Endodermal cell (in vitro differentiated cells): ENCODE results near the gene CDK5R1. TPM values are rescaled to one million over a fixed set of nuclear protein-coding genes. Genes with fewer than 3 reads are reported as not detected.

Source experiments
- DNase-seq: peaks from one replicate; pipeline ENCODE4 v3.0.0-alpha.2; 2017
- H3K27ac ChIP-seq: 2 replicates; pipeline ENCODE4 v1.5.1; 2013; ENCODE audit warnings: mild to moderate bottlenecking, low read depth, low read length, moderate library complexity
- H3K27me3 ChIP-seq: 2 replicates; pipeline ENCODE4 v1.6.1; 2013; ENCODE audit warnings: mild to moderate bottlenecking, low read length, moderate library complexity; ENCODE audit not compliant: insufficient read depth, control insufficient read depth, poor library complexity, severe bottlenecking
- H3K36me3 ChIP-seq: 2 replicates; pipeline ENCODE4 v1.7.0; 2013; ENCODE audit warnings: mild to moderate bottlenecking, low read length, moderate library complexity; ENCODE audit not compliant: control insufficient read depth, insufficient read depth
- H3K4me1 ChIP-seq: one replicate; pipeline ENCODE4 v1.7.0; 2013; ENCODE audit warnings: low read length; ENCODE audit not compliant: control insufficient read depth, insufficient read depth
- H3K4me3 ChIP-seq: 2 replicates; pipeline ENCODE4 v1.5.1; 2013; ENCODE audit warnings: mild to moderate bottlenecking, low read length, moderate library complexity
- H3K9ac ChIP-seq: 2 replicates; pipeline ENCODE4 v1.6.1; 2013; ENCODE audit warnings: mild to moderate bottlenecking, low read length, moderate library complexity; ENCODE audit not compliant: poor library complexity, severe bottlenecking; ENCODE audit errors: extremely low read depth
- H3K9me3 ChIP-seq: 2 replicates; pipeline ENCODE4 v1.6.1; 2013; ENCODE audit warnings: mild to moderate bottlenecking, low read length, moderate library complexity; ENCODE audit not compliant: control insufficient read depth
- H3K27ac Mint-ChIP-seq: 2 replicates; pipeline ENCODE4 v1.8.0; 2020; ENCODE audit warnings: mixed read lengths
- H3K27me3 Mint-ChIP-seq: 2 replicates; pipeline ENCODE4 v1.8.0; 2021; ENCODE audit warnings: mild to moderate bottlenecking, mixed read lengths; ENCODE audit not compliant: insufficient read depth
- H3K36me3 Mint-ChIP-seq: 2 replicates; pipeline ENCODE4 v1.8.0; 2020; ENCODE audit warnings: low read depth, mixed read lengths
- H3K4me1 Mint-ChIP-seq: 2 replicates; pipeline ENCODE4 v1.8.0; 2020; ENCODE audit warnings: mixed read lengths
- H3K4me3 Mint-ChIP-seq: 2 replicates; pipeline ENCODE4 v1.8.0; 2020; ENCODE audit warnings: mild to moderate bottlenecking, moderate library complexity, mixed read lengths
- H3K9me3 Mint-ChIP-seq: 2 replicates; pipeline ENCODE4 v1.8.0; 2020; ENCODE audit warnings: mild to moderate bottlenecking, mixed read lengths
- CTCF ChIP-seq: fragments of 200-600 bp; sonication (generic); conservative IDR thresholded peaks from 2 replicates; pipeline ENCODE4 v1.5.0; 2021; ENCODE audit warnings: antibody characterized with exemption, mild to moderate bottlenecking
- WGBS, 2 experiments: methylation state at CpG; one replicate each; pipeline versions ENCODE4 v1.1.5 to v1.1.7; 2013; ENCODE audit warnings: missing lambda C conversion rate in 2 of 2, mixed read lengths in 1 of 2; ENCODE audit not compliant: insufficient coverage in 1 of 2, insufficient read length in 1 of 2; 5-methylcytosine and 5-hydroxymethylcytosine counted together
- total RNA-seq, 2 donors: library from RNA; stranded (reverse); fragmentation: NEBNext Ultra II Directional in 1 of 2; extraction: Animal tissue kit (Norgen Biotek cat#: 25700) in 1 of 2; gene quantifications; 2 replicates in 1 of 2; 3 replicates in 1 of 2; pipeline ENCODE4 v1.2.1, GENCODE V29; 2021

The CDK5R1 gene
- total RNA-seq, 2 donors from 2014 or later: 9.8 to 10.3 TPM

DNA sequence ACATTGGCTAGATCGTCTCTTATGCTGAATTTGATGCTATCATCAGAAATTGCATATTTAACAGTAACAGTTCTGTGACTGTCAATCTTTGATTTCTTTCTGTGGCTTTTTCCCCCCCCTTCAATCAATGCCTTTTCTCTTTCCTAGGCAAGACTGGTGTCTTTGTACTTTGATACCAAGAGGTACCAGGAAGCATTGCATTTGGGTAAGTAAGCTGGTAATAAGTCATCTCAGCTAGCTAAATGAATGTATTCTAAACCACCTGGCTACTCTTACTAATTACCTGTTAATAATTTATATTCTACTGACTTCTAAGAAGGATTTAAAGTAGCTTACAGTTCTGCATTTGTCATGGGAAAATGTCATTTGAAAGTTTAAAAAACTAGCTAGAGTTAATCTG is 22.4 kb upstream of the CDK5R1 start:
- TF ChIP-seq CTCF: no peak
- H3K27ac Mint-ChIP-seq: no peak overlapping the region
- H3K27me3 ChIP-seq: no peaks in the 10 kb centered on the region
- H3K9me3 Mint-ChIP-seq: no peaks in the 10 kb centered on the region
- H3K4me3 ChIP-seq: no peak overlapping the region
- H3K9me3 ChIP-seq: no peaks in the 10 kb centered on the region
- peaks cover 2% of the 10 kb centered on the region for H3K4me1 Mint-ChIP-seq
- H3K36me3 ChIP-seq: peaks cover 93% of the 10 kb centered on the region
- peaks cover 82% of the 10 kb centered on the region for H3K36me3 Mint-ChIP-seq
- no peaks in the 10 kb centered on the region for H3K4me1 ChIP-seq
- H3K27ac ChIP-seq: no peak overlapping the region
- DNase-seq: no peak
- WGBS, 2 experiments: 100% methylated on average over 1 of the region's 1 CpG
- no peak overlapping the region for H3K9ac ChIP-seq
- H3K27me3 Mint-ChIP-seq: no peaks in the 10 kb centered on the region
- H3K4me3 Mint-ChIP-seq: no peak overlapping the region

DNA sequence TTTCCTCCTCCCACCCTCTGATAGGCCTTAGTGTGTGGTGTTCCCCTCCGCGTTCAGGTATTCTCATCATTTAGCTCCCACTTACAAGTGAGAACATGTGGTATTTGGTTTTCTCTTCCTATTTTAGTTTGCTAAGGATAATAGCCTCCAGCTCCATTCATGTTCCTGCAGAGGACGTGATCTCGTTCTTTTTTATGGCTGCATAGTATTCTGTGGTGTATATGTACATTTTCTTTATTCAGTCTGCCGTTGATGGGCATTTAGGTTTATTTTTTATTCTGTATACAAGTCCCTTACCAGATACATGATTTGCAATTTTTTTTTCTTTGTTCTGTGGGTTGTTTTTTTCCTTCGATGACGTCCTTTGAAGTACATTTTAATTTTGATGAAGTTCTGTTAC is 18.8 kb upstream of the CDK5R1 start:
- Histone ChIP-seq H3K9me3 (no peaks in the 10 kb centered on the region), H3K27ac (no peak overlapping the region), H3K4me1 (no peaks in the 10 kb centered on the region), H3K27me3 (no peaks in the 10 kb centered on the region), H3K4me3 (no peak overlapping the region), H3K36me3 (peaks cover 88% of the 10 kb centered on the region), H3K9ac (no peak overlapping the region)
- Mint-ChIP-seq H3K36me3 (peaks cover 81% of the 10 kb centered on the region), H3K4me1 (no peaks in the 10 kb centered on the region), H3K27me3 (no peaks in the 10 kb centered on the region), H3K4me3 (no peak overlapping the region), H3K9me3 (no peaks in the 10 kb centered on the region), H3K27ac (no peak overlapping the region)
- 94% methylated on average over 2 of the region's 7 CpGs; no CpG with 5 or more reads in 1 of the 2 experiments for WGBS, 2 experiments
- no peak for TF ChIP-seq CTCF
- no peak for DNase-seq

DNA sequence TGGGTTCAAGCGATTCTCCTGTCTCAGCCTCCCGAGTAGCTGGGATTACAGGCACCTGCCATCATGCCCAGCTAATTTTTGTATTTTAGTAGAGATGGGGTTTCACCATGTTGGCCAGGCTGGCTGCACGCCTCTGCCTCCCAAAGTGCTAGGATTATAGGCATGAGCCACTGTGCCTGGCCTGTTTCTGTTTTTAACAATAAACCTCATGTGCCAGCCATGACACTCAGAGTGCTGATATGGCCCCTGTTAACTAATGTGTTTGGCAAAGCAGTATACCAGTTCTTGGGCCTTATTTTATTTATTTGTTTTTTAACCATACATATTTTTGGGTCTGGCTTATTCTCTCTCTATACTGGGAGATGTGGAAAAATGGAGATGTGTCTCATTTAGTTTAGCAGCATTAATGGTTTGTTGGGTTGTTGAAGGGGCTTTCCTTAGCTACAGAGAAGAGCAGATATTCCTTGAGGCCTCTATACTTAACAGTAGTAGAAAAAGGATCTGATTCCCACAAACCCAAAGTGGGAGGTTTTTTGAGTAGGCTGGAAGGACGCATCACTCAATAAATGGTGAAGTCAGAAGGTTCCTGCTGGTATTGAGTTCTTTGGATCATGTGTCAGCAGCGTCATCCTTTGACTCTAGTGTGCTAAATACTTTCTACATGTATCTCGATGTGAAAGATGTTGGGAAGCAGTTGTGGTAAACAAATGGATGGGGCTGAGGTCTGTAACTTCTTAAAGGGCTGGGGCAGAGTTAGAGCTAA is 16.2 kb upstream of the CDK5R1 start:
- no peaks in the 10 kb centered on the region for H3K27me3 Mint-ChIP-seq

More for the DNA sequence above, 16.2 kb upstream of the CDK5R1 start:
- DNase-seq: peak; percentile 25
- Histone ChIP-seq H3K4me1 (no peaks in the 10 kb centered on the region), H3K36me3 (peaks cover 91% of the 10 kb centered on the region), H3K27ac (no peak overlapping the region), H3K27me3 (no peaks in the 10 kb centered on the region), H3K9me3 (no peaks in the 10 kb centered on the region), H3K4me3 (no peak overlapping the region), H3K9ac (no peak overlapping the region)
- Mint-ChIP-seq H3K4me3 (no peak overlapping the region), H3K36me3 (peaks cover 85% of the 10 kb centered on the region), H3K9me3 (no peaks in the 10 kb centered on the region), H3K27ac (no peak overlapping the region), H3K4me1 (no peaks in the 10 kb centered on the region)
- WGBS, 2 experiments: 86 to 96% methylated on average over 2 to 6 of the region's 6 CpGs
- no peak for TF ChIP-seq CTCF
